ENCODE measurements around the gene DPM2.
A peak's percentile ranks its signal among the peaks of the same experiment; 100 is the strongest.

The DPM2 gene

DNA sequence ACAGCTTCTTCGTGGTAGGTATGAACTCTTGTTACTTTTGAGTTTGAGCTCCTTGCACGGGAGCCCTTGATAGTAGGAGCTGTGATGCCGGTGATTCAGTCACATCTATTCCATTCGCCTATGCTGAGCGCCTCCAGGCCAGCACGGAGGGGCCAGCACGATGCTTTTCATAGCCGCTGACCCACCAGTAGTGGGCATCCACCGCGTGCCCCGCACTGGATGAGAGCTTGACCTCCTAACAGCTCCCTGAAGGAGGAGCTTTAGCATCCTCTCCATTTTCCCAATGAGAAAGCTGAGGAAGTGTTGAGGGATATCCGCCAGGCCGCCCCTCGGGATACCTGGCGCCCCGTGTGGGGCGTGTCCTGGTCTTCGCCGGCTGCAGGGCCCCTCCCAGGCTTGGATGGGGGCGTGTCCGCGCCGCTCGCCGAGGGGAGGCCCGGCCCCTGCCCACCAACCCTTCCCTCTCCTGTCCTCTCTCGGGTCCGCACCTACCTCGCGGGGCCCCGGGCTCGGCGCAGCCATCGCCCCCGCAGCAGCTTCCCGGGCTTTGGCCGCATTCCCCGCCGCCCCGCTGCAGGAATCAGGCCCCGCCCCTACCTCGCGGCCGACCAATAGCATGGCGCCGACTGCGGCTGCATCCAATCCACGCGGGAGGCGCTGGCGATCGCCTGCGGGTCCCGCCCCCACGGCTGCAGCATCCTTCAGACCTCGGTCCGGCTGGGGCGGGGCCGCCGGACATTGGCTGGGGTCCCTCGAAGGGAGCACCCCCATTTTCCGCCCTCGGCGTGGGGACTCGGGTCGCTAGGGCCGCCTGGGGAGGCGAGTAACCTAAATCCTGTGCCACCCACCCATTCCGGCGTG is 7.2 kb downstream of the DPM2 start, which contains the start of gene PIP5KL1:
TSS of gene PIP5KL1 (minus strand) at position 547 of the 861 bp plus-strand sequence. CDS start at position 522, 25 bp downstream.
- no peaks in the 10 kb centered on the region for H3K27me3 Mint-ChIP-seq
- no peaks in the 10 kb centered on the region for H3K9me3 Mint-ChIP-seq
- peaks cover 9% of the 10 kb centered on the region for H3K36me3 Mint-ChIP-seq
- H3K27ac Mint-ChIP-seq, result peak within 1 kb of the TSS; percentile 91
- H3K4me3 Mint-ChIP-seq, result peak within 1 kb of the TSS; percentile 78
- DNase-seq (ENCODE audit: low spot score in 2 of 2), result peak; percentile 69 to 88
- ATAC-seq (ENCODE audit: low read depth), result peak; percentile 76
- peaks cover 20% of the 10 kb centered on the region for H3K4me1 Mint-ChIP-seq

DNA sequence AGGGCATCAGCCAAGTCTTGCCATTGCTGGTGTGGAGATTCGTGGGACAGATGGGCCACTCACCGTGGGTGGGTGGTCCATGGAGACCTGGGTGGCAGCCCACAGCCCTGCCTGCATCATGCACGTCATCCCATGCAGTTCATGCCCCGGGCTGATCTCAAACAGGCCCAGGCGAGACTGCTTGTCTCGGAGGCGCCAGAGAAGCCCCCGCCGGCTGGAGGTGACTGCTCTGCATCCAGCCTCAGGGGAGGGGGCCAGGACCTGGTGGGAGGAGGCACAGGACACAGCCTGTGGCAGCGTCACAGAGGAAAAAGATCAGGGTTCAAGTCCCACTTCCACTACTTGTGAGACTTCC is 8.1 kb downstream of the DPM2 start:
- no peak for ATAC-seq (ENCODE audit: low read depth)
- Mint-ChIP-seq H3K4me3 (peak overlapping the region; percentile 78), H3K36me3 (peaks cover 7% of the 10 kb centered on the region), H3K9me3 (no peaks in the 10 kb centered on the region), H3K4me1 (peaks cover 17% of the 10 kb centered on the region), H3K27me3 (peaks cover 3% of the 10 kb centered on the region), H3K27ac (peak overlapping the region; percentile 29)
- DNase-seq (ENCODE audit: low spot score in 2 of 2), result no peak

DNA sequence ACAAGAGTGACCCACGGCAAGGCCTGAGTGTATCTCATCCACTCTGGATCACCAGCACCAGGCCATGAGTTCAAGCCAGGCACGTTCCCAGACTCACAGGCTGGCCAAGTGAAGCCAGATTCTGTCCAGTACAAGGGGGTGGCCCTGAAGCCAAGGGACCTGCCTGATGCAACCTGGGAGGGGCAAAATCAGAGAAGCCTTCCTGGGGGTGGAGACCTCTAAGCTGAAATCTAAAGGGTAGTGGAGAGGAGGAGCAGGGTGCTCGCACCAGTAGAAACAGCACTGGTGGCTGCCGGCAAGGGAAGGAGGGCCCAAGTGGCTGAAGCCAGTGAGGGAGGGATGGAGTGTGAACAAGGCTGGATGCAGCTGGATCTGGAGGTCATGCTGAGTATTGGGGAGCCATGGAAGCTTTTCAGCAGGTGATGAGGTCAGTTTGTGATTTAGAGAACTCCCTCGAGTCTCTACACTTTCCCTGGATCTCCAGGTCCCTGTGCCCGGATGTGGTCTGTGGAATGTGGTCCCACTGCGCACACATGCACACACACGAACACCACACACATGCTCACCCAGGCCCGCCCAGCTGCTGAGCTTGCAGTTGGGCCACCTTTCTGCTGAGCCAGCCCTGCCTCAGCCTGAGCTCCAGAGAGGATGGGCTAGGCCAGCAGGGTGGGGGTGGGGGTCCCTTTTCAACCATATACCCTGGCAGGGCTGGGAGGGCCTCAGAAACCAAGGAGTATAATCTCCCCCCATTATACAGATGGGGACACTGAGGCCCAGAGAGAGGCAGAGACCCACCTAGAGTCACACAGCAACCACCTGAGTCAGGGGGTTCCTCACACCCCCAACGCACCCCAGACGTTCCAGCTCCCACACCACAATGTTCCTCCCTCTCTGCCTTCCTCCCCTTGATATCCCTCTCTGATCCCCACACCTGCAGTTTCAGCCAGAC is 8.7 kb downstream of the DPM2 start:
- Mint-ChIP-seq H3K4me3 (peak overlapping the region; percentile 57), H3K27ac (no peak overlapping the region), H3K27me3 (peaks cover 3% of the 10 kb centered on the region), H3K36me3 (peaks cover 3% of the 10 kb centered on the region), H3K9me3 (no peaks in the 10 kb centered on the region), H3K4me1 (peaks cover 13% of the 10 kb centered on the region)
- no peak for ATAC-seq (ENCODE audit: low read depth)
- DNase-seq (ENCODE audit: low spot score in 2 of 2), result no peak

DNA sequence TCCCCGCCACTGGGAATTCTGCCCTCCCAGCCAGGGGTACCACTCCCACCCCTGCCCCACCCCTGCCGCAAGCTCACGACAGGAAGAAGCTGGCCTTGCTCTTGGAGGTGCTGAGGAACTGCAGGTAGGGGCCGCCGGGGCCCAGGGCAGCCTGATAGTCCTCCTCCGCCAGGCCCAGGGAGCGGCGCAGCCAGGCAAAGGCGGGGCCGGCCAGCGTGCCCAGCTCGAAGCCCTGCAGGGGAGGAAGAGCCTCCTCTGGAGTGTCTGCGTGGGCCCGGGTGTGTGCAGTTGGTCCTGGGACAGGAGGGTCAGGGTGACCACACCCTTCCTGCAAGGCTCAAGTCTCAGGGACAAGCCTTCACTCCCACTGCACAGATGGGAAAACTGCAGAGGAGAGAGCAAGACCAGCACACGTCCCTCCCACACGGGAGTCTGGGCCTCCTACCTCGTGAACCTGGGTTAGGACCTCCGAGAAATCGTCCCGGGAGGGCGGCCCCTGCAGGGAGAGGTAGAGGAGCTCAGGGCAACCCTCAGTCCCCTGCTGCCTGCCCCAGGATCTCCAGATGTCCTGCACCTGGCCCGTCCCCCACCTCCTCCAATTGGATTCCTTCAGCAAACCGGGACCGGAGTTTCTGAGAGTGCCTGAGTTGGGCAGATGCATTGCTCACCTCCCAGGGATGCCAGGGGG is 9.5 kb downstream of the DPM2 start:
- H3K27ac Mint-ChIP-seq, result no peak overlapping the region
- peaks cover 3% of the 10 kb centered on the region for H3K36me3 Mint-ChIP-seq
- peak overlapping the region; percentile 67 for H3K4me3 Mint-ChIP-seq
- H3K9me3 Mint-ChIP-seq, result no peaks in the 10 kb centered on the region
- H3K27me3 Mint-ChIP-seq, result peaks cover 3% of the 10 kb centered on the region
- H3K4me1 Mint-ChIP-seq, result peaks cover 13% of the 10 kb centered on the region
- no peak for DNase-seq (ENCODE audit: low spot score in 2 of 2)
- no peak for ATAC-seq (ENCODE audit: low read depth)

DNA sequence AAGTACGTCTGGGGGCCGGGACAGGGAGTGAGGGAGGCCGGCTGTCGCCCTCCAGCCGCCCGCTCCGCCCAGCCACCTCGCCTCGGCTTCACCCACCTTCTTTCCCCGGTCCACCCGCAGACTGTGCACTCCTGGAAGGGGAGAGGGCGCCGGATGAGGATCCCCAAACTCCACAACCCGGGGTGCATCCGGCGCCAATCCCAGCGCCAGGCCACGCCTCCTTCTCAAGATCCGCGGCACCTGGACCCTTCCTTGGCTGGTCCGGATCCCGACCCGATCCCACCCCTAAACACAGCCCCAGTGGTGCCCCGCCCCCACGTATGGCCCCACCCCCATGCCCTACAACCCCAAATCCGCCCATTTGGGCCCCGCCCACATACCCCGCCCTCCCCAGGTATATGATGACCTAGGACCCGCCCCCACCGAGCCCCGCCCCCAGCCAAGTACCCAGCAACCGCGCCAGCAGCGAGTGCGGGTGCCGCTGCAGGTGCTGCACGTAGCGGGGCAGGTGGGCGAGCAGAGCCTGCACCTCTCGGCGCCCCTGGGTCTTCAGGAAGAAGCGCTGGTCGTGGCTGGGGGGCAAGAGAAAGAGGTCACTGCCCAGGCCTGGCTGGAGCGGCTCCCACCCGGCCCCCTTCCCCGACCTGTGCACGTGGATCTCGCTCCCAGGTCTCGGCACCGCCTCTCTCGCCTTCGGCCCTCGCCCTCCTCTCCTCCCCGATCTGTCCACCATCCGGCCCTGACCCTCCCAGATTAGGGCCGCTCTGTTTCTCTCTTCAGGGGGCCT is 10.3 kb downstream of the DPM2 start:
- H3K27ac Mint-ChIP-seq, result no peak overlapping the region
- H3K4me1 Mint-ChIP-seq, result peaks cover 11% of the 10 kb centered on the region
- peaks cover 3% of the 10 kb centered on the region for H3K27me3 Mint-ChIP-seq
- H3K36me3 Mint-ChIP-seq, result no peaks in the 10 kb centered on the region
- H3K4me3 Mint-ChIP-seq, result peak overlapping the region; percentile 67
- ATAC-seq (ENCODE audit: low read depth), result peak; percentile 37
- no peaks in the 10 kb centered on the region for H3K9me3 Mint-ChIP-seq
- DNase-seq (ENCODE audit: low spot score in 2 of 2), result no peak

DNA sequence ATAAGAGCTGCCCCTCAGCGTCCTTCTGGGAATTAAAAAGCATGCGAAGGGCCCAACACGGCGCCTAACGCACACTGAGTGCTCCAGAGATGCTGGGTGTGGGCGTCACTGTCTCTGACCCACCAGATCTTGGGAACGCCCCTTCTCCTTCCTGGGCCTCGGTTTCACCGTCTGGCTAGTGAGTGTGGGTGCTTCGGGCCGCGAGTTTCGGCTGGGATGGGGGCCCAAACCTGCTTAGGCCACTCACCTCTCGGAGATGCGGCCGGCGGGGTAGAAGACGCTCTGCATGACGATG is 10.8 kb downstream of the DPM2 start:
- Mint-ChIP-seq H3K9me3 (no peaks in the 10 kb centered on the region), H3K4me1 (peaks cover 11% of the 10 kb centered on the region), H3K27ac (no peak overlapping the region), H3K27me3 (peaks cover 3% of the 10 kb centered on the region), H3K36me3 (no peaks in the 10 kb centered on the region), H3K4me3 (peak overlapping the region; percentile 67)
- DNase-seq (ENCODE audit: low spot score in 2 of 2) (no peak), ATAC-seq (ENCODE audit: low read depth) (no peak)

DNA sequence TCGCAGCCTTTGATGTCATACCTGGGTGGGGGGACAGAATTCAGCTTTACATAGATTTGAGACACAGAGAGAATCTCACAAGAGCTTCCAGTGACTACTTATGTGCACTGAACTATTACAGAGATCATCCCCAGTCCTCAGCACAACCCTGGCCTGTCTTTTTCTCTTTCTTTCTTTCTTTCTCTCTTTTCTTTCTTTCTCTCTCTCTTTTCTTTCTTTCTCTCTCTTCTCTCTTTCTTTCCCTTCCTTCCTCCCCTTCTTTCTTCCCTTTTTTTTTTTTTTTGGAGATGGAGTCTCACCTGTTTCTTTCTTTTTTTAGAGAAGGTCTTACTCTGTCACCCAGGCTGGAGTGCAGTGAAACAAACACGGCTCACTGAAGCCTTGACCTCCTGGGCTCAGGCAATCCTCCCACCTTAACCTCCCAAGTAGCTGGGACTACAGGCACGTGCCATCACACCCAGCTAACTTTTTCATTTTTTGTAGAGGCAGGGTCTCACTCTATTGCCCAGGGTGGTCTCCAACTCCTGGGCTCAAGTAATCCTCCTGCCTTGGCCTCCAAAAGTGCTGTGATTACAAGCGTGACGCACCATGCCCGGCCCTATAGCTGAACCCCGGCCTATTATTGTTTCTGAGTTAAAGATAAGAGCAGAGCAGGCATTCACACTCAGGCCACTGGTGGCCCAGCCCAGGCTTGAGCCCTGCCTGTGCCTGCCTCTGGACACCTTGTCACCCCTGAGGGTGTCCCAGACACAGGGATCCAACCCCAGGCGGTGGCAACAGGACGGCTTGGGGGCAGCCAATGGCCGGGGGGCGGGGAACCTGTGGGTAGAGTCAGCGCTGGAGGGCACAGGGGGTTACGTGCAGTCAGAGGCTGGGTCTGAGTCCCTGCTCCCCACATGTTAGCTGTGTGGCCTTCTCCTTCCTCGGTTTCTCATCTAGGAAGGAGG is 11.4 kb downstream of the DPM2 start:
- peak overlapping the region; percentile 21 for H3K4me3 Mint-ChIP-seq
- no peak overlapping the region for H3K27ac Mint-ChIP-seq
- peaks cover 3% of the 10 kb centered on the region for H3K27me3 Mint-ChIP-seq
- no peaks in the 10 kb centered on the region for H3K36me3 Mint-ChIP-seq
- ATAC-seq (ENCODE audit: low read depth), result no peak
- no peak for DNase-seq (ENCODE audit: low spot score in 2 of 2)
- H3K9me3 Mint-ChIP-seq, result no peaks in the 10 kb centered on the region
- peaks cover 12% of the 10 kb centered on the region for H3K4me1 Mint-ChIP-seq

DNA sequence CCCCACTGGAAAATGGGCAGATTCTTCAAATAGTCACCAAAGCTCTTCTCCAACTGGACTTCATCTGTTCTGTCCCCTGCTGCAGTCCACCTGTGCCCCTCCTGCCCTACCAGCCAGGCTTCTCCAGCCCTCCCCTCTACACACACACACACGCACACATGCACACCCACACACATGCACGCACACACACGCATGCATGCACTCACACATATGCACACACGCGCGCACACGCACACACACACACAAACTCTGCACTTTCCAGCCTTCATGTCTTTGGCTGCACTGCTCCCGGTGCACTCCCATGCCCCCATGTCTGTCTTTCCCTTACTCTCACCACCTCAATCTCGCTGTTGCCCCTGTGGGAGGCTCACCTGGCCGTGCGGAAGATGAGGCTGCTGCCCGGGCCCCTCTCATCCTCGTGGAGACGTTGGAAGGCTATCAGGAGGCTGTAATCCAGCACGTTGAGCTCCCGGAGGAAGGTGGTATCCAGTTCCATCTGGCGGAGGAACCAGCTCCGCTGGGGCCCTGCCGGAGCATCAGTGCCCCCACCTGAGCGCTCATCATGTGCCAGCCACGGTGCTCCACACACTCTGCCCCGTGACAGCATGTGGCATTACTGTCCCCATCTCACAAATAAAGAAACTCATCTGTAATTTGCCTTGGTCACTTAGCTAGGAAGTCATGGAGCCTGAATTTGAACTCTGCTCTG is 12.8 kb downstream of the DPM2 start:
- no peaks in the 10 kb centered on the region for H3K9me3 Mint-ChIP-seq
- H3K27ac Mint-ChIP-seq, result no peak overlapping the region
- DNase-seq (ENCODE audit: low spot score in 2 of 2), result no peak
- H3K4me1 Mint-ChIP-seq, result peaks cover 11% of the 10 kb centered on the region
- no peak for ATAC-seq (ENCODE audit: low read depth)
- peaks cover 3% of the 10 kb centered on the region for H3K27me3 Mint-ChIP-seq
- no peak overlapping the region for H3K4me3 Mint-ChIP-seq
- H3K36me3 Mint-ChIP-seq, result no peaks in the 10 kb centered on the region

DNA sequence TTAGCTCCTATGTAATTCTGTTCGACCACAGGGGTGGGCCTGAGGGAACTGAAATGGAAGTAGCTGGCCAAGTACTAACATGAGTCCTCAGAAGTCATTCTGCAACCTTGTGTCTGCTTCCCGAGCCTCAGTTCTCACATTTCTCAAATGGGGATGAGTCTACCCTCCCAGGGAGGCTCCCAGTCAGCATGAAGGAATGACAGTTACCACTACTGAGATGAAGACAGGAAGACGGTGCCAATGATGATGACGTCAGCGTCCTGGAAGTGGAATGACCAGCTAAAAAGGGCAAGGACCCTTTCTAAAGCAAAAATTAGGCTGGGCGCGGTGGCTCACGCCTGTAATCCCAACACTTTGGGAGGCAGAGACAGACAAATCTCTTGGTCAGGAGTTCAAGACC is 13.9 kb downstream of the DPM2 start:
- DNase-seq (ENCODE audit: low spot score in 2 of 2), result no peak
- Mint-ChIP-seq H3K27me3 (peaks cover 3% of the 10 kb centered on the region), H3K4me1 (peaks cover 17% of the 10 kb centered on the region)

DNA sequence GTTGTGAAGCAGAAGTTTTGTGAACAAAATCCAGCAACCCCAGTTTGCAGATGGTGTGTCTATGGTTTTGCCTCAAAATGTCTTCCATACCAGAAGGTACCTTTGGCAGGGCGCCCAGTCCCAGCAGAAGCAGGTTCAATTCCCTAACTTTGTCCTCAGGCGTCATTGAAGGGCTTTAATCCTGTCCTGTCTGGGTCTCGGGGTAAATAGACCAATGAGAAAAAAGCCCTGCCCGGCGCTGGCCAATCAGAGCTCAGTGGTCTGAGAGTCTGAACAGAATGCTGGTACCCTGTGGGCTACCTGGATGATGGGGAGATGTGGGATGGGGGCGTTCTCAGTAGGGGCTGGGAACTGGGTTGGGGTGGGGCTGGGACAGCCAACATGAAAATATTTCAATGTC is 14.6 kb downstream of the DPM2 start:
- no peak for DNase-seq (ENCODE audit: low spot score in 2 of 2)
- H3K27me3 Mint-ChIP-seq, result peaks cover 3% of the 10 kb centered on the region
- H3K36me3 Mint-ChIP-seq, result no peaks in the 10 kb centered on the region
- H3K4me3 Mint-ChIP-seq, result no peak overlapping the region
- no peak overlapping the region for H3K27ac Mint-ChIP-seq
- peaks cover 24% of the 10 kb centered on the region for H3K4me1 Mint-ChIP-seq
- H3K9me3 Mint-ChIP-seq, result no peaks in the 10 kb centered on the region
- ATAC-seq (ENCODE audit: low read depth), result no peak

More for the DNA sequence above, 13.9 kb downstream of the DPM2 start:
- Mint-ChIP-seq H3K9me3 (no peaks in the 10 kb centered on the region), H3K4me3 (no peak overlapping the region), H3K27ac (no peak overlapping the region), H3K36me3 (no peaks in the 10 kb centered on the region)
- ATAC-seq (ENCODE audit: low read depth), result no peak

DNA sequence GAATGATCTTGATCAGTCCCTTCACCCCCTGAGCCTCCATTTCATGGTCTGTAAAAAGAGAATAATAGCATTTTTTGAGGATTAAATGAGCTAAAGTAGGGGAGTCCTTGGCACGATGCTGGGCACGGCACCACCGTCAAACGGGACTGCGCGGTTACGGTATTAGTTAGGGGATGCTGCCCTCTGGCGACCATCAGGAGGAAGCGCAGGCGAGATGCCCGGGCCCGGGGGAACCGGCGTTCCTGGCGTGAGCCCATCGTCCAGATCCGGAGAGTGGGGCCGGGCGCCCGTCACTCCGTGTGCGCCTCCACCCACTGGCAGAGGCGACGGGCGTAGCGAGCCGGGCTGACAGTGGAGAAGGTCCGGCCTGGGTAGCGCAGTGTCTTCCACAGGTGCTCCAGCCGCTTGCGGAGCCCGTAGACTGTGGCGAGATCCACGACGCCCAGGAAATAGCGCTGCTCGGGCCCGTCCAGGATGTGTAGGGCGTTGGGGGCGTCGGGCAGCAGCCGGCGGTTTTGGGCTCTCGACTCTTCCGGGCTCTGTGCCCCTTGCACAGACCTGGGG is 16.0 kb downstream of the DPM2 start:
- Mint-ChIP-seq H3K4me3 (peak overlapping the region; percentile 39), H3K36me3 (no peaks in the 10 kb centered on the region), H3K9me3 (no peaks in the 10 kb centered on the region), H3K27ac (no peak overlapping the region), H3K4me1 (peaks cover 29% of the 10 kb centered on the region), H3K27me3 (peaks cover 3% of the 10 kb centered on the region)
- peak; percentile 82 to 92 for DNase-seq (ENCODE audit: low spot score in 2 of 2)
- ATAC-seq (ENCODE audit: low read depth), result peak; percentile 13

DNA sequence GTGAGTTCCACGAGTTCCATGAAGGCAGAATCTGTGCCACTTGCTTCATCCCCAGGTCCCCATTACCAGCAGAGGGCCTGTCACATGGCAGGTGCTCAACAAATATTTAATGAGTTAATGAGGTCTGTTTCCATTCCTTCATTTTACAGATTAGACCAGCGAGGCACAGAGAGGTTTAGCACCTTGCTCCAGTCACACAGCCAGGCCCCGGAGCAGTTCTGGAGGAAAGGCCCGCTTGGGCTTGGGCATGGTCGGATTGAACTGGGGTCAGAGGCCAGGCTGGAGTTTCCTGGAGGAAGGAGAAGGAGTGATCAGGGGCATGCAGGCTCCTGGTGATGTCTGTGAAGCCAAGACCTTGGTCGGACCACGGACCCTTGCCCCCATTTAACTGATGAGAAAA is 16.9 kb downstream of the DPM2 start:
- H3K27me3 Mint-ChIP-seq, result peaks cover 3% of the 10 kb centered on the region
- no peak overlapping the region for H3K4me3 Mint-ChIP-seq
- no peaks in the 10 kb centered on the region for H3K36me3 Mint-ChIP-seq
- peaks cover 31% of the 10 kb centered on the region for H3K4me1 Mint-ChIP-seq
- ATAC-seq (ENCODE audit: low read depth) (no peak), DNase-seq (ENCODE audit: low spot score in 2 of 2) (no peak)
- peak overlapping the region; percentile 79 for H3K27ac Mint-ChIP-seq
- no peaks in the 10 kb centered on the region for H3K9me3 Mint-ChIP-seq

All from memory B cell (primary cell).